ENCODE results near the gene TOR1AIP2. TPM values are rescaled to one million over a fixed set of nuclear protein-coding genes. Genes with fewer than 3 reads are reported as not detected.

TOR1AIP2 gene
- total RNA-seq, 2 experiments from 2014 or later: 31.0 to 49.9 TPM

GRCh38 chr1:179793281-179793680, 84.3 kb downstream of the TOR1AIP2 start:
- H3K4me1 ChIP-seq (ENCODE audit: insufficient read depth, low read length, poor library complexity, severe bottlenecking): no peaks in the 10 kb centered on the region
- POLR2A ChIA-PET: interaction anchor here (0.6 kb wide), 1 partner anchor 1314 kb away, joined by 3 read pairs; no protein-coding TSS in a partner anchor
- DNase-seq (ENCODE audit: low spot score): no peak
- no peaks in the 10 kb centered on the region for H3K9me3 ChIP-seq (ENCODE audit: low read length)
- intact Hi-C loops (cut with micrococcal nuclease; ENCODE audit: unreplicated experiment): no loop called here
- H3K4me2 ChIP-seq (ENCODE audit: low read length): no peak overlapping the region
- no peaks in the 10 kb centered on the region for H3K9me2 ChIP-seq (ENCODE audit: insufficient read depth, low read length)
- TF ChIP-seq, protein P1, sequence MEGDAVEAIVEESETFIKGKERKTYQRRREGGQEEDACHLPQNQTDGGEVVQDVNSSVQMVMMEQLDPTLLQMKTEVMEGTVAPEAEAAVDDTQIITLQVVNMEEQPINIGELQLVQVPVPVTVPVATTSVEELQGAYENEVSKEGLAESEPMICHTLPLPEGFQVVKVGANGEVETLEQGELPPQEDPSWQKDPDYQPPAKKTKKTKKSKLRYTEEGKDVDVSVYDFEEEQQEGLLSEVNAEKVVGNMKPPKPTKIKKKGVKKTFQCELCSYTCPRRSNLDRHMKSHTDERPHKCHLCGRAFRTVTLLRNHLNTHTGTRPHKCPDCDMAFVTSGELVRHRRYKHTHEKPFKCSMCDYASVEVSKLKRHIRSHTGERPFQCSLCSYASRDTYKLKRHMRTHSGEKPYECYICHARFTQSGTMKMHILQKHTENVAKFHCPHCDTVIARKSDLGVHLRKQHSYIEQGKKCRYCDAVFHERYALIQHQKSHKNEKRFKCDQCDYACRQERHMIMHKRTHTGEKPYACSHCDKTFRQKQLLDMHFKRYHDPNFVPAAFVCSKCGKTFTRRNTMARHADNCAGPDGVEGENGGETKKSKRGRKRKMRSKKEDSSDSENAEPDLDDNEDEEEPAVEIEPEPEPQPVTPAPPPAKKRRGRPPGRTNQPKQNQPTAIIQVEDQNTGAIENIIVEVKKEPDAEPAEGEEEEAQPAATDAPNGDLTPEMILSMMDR (conservative IDR thresholded peaks at IDR 0.05; ENCODE audit: low read length): no peak
- TF ChIP-seq EZH2phosphoT487 (IDR thresholded peaks at IDR 0.05; ENCODE audit: borderline replicate concordance, low read depth, low read length): no peak
- H3K27ac ChIP-seq (ENCODE audit: low read depth, low read length, poor library complexity, severe bottlenecking): no peak overlapping the region
- H4K20me1 ChIP-seq (ENCODE audit: insufficient read depth, low read length): no peaks in the 10 kb centered on the region
- no peaks in the 10 kb centered on the region for H3K79me2 ChIP-seq (ENCODE audit: insufficient read depth, low read depth, low read length)
- no peak overlapping the region for H3K4me3 ChIP-seq (ENCODE audit: low read depth, low read length, poor library complexity, severe bottlenecking)
- H3K36me3 ChIP-seq (ENCODE audit: insufficient read depth, low read length): no peaks in the 10 kb centered on the region
- H2AFZ ChIP-seq (ENCODE audit: low read length): no peak overlapping the region
- BruUV-seq (replicated peaks): no TSS peak
- CTCF ChIA-PET (ENCODE audit: unreplicated experiment): interaction anchor here (1.2 kb wide), 1 partner anchor 17 kb away, joined by 3 read pairs; no protein-coding TSS in a partner anchor

Other genes with a start within 250 kb of the TOR1AIP2 start
- 0.10 TPM in 1 of 2 replicates, not detected in the other for gene FAM163A, start 134.5 kb downstream of the TOR1AIP2 start, total RNA-seq (2014; rRNA removed; shearing (Covaris generic))
- gene FAM163A, start 134.5 kb downstream of the TOR1AIP2 start, total RNA-seq (2022): not detected in 2 replicates
- gene TOR1AIP1, start 4.5 kb upstream of the TOR1AIP2 start, total RNA-seq (2014; rRNA removed; shearing (Covaris generic)): 11.0 and 12.1 TPM in 2 replicates
- gene TOR1AIP1, start 4.5 kb upstream of the TOR1AIP2 start, total RNA-seq (2022): 14.5 and 16.8 TPM in 2 replicates
- gene CEP350, start 77.0 kb upstream of the TOR1AIP2 start, total RNA-seq (2014; rRNA removed; shearing (Covaris generic)): 48.6 and 51.9 TPM in 2 replicates
- 54.2 and 57.5 TPM in 2 replicates for gene CEP350, start 77.0 kb upstream of the TOR1AIP2 start, total RNA-seq (2022)